ENCODE data around the gene PTCH2.
"Not testable (repeated sequence)": the region's sequence is repeated elsewhere in the genome, so short reads cannot be mapped to it uniquely, and the experiment has no call there.

PTCH2 gene

DNA sequence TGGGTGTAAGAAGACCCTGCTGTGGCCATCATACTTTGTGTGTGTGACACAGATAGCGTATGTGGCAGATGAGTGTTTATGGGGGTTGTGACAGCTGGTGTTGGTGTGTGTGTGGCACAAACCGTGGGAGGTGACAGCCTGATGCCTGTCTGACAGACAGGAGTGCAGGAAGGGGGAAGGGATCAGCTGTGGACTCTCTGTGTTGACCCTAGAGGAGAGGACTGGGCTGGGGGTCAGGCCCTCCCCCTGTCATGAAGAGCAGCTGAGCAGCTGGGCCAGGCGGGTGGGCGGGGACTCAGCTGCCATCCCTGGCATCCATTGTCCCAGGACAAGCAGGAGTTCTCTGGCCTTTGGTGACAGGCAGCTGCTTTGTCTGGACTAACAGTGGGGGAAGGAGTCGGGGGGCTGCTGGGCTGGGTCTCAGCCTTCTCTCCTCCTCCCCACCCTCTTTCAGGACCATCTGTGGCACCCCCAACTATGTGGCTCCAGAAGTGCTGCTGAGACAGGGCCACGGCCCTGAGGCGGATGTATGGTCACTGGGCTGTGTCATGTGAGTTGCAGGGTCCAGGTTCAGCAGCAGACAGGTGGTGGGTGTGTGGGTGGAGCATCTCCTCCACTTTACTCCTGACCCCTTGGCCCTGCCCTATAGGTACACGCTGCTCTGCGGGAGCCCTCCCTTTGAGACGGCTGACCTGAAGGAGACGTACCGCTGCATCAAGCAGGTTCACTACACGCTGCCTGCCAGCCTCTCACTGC, 40.6 kb downstream of the PTCH2 start:
- H3K36me3 ChIP-seq (ENCODE audit: control insufficient read depth, insufficient read depth, low read length), result peaks cover 16% of the 10 kb centered on the region
- H3K27me3 ChIP-seq (ENCODE audit: control insufficient read depth, insufficient read depth, low read length), result no peaks in the 10 kb centered on the region
- no peak overlapping the region for H3K27ac ChIP-seq (ENCODE audit: low read depth, low read length)
- H3K4me3 ChIP-seq (ENCODE audit: low read length), result peak overlapping the region; percentile 55
- H3K9ac ChIP-seq (ENCODE audit: low read length), result peak overlapping the region; percentile 47
- peaks cover 16% of the 10 kb centered on the region for H3K4me1 ChIP-seq (ENCODE audit: control insufficient read depth, insufficient read depth, low read length)

DNA sequence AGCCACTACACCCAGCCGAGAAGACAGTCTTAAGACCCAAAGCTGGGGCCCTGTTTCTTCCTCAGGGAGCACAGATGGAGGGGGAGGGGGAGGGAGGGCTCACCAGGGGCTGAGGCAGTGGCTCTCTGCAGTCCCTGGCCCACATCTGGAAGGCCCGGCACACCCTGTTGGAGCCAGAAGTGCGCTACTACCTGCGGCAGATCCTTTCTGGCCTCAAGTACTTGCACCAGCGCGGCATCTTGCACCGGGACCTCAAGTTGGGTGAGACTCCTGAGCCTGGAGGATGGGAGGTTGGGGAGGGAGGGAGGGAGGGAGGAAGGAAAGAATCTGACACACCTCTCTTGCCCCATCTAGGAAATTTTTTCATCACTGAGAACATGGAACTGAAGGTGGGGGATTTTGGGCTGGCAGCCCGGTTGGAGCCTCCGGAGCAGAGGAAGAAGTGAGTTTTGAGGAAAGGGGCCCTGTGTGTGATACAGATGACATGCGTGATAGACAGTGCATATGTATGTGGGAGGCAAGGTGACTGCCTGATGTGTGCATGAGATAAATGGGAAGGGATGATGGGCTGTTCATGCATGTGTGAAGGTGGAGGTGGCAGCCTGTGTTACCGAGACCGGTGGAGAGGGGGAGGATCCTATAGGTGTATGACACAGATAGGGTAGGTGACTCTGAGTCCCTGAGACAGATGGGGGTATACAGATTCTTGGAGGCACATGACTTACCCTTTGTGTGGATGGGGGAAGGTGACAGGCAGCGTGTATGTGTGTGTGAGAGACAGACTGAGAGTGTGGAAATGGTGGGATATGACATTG, 41.4 kb downstream of the PTCH2 start:
- peak overlapping the region; percentile 55 for H3K4me3 ChIP-seq (ENCODE audit: low read length)
- no peak overlapping the region for H3K27ac ChIP-seq (ENCODE audit: low read depth, low read length)
- peaks cover 8% of the 10 kb centered on the region for H3K4me1 ChIP-seq (ENCODE audit: control insufficient read depth, insufficient read depth, low read length)
- H3K27me3 ChIP-seq (ENCODE audit: control insufficient read depth, insufficient read depth, low read length), result no peaks in the 10 kb centered on the region
- H3K9ac ChIP-seq (ENCODE audit: low read length), result no peak overlapping the region
- H3K36me3 ChIP-seq (ENCODE audit: control insufficient read depth, insufficient read depth, low read length), result peaks cover 16% of the 10 kb centered on the region

DNA sequence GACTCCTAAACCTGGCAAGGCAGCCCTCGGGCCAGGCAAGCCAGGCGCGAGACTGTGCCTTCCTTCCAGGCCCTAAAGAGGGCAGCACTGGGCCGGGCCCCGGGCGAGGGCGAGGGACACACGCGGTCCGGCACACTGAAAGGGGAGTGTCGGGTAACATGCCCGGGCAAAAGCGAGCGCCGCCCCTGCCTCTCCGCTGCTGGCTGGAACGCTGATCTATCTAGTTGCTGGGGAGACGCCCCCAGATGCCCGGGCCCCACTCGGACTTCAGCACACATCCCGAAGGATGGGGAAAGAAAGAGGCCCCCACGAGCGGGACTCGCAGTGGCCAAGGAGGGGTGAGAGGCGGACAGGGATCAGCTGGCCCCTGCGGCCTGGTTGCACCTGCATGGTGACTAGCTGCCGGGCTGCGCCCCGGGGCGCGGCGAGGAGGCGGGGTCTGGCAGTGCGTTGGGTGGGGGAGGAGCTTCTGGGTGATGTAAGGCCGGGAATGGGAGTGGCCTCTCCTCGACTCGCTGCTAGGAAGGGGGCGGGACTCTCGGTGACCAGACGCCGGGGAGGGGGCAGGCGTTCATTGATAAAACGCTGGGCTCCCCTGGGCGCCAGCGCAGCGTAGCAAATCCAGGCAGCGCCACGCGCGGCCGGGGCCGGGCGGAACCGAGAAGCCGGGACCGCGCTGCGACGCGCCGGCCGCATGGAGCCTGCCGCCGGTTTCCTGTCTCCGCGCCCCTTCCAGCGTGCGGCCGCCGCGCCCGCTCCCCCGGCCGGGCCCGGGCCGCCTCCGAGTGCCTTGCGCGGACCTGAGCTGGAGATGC, 43.1 kb downstream of the PTCH2 start, which contains the start of gene PLK3:
Gene PLK3 (plus strand): TSS at position 608 of the 815 bp plus-strand sequence. CDS start 87 bp downstream, at position 695.
- Histone ChIP-seq H3K9ac (ENCODE audit: low read length) (peak within 1 kb of the TSS; percentile 11), H3K4me3 (ENCODE audit: low read length) (peak within 1 kb of the TSS; percentile 80), H3K27me3 (ENCODE audit: control insufficient read depth, insufficient read depth, low read length) (no peaks in the 10 kb centered on the region), H3K27ac (ENCODE audit: low read depth, low read length) (peak within 1 kb of the TSS; percentile 86), H3K36me3 (ENCODE audit: control insufficient read depth, insufficient read depth, low read length) (peaks cover 16% of the 10 kb centered on the region), H3K4me1 (ENCODE audit: control insufficient read depth, insufficient read depth, low read length) (peaks cover 6% of the 10 kb centered on the region)

DNA sequence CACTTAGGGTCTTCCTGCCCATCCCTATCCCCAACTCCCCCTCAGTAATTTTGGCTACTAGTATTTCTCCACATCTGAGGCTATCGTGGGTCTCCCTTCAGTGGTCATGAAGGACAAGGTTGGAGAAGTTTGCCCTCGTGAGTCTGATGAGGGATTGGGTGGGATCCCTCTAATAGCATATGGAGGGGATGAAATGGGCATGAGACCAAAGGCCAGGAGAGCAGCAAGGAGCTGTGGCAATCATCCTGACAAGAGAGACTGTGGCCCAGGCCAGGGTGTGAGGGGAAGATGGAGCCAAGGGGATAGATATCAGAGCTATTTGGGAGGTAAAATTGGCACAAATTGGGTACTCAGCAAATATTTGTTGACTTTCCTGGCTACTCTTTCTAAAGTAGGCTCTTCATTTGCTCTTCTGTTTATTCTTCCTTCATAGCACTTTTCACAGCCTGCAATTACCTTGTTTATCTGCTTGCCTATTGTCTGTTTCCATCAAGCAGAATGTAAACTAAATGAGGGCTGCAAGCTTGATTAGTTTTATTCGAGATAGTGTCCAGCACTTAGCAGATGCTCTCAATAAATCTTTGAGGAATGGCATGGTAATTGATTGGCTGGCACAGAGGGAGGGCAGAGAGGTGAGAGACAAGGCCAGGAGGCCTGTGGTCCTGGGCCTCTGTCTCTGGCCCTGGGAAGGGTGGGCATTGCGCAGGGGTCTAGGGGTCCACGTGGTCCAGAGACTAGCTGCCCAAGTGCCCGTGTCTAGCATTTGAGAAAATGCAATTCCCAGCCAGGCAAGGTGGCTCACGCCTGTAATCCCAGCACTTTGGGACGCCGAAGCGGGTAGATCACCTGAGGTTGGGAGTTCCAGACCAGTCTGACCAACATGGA, 44.3 kb downstream of the PTCH2 start:
- H3K27me3 ChIP-seq (ENCODE audit: control insufficient read depth, insufficient read depth, low read length), result no peaks in the 10 kb centered on the region
- H3K36me3 ChIP-seq (ENCODE audit: control insufficient read depth, insufficient read depth, low read length), result peaks cover 13% of the 10 kb centered on the region
- no peak overlapping the region for H3K27ac ChIP-seq (ENCODE audit: low read depth, low read length)
- H3K4me3 ChIP-seq (ENCODE audit: low read length), result no peak overlapping the region
- no peak overlapping the region for H3K9ac ChIP-seq (ENCODE audit: low read length)
- peaks cover 6% of the 10 kb centered on the region for H3K4me1 ChIP-seq (ENCODE audit: control insufficient read depth, insufficient read depth, low read length)

DNA sequence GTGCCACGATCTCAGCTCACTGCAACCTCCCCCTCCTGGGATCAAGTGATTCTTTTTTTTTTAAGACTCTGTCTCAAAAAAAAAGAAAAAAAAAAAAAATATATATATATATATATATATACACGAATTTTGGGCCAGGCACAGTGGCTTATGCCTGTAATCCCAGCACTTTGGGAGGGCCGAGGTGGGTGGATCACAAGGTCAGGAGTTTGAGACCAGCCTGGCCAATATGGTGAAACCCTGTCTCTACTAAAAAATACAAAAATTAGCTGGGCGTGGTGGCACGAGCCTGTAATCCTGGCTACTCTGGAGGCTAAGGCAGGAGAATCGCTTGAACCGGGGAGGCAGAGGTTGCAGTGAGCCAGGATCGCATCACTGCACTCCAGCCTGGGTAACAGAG, 45.2 kb downstream of the PTCH2 start:
- not testable (repeated sequence) for H3K4me3 ChIP-seq (ENCODE audit: low read length); H3K9ac ChIP-seq (ENCODE audit: low read length); H3K27me3 ChIP-seq (ENCODE audit: control insufficient read depth, insufficient read depth, low read length); H3K4me1 ChIP-seq (ENCODE audit: control insufficient read depth, insufficient read depth, low read length); H3K27ac ChIP-seq (ENCODE audit: low read depth, low read length); H3K36me3 ChIP-seq (ENCODE audit: control insufficient read depth, insufficient read depth, low read length)

DNA sequence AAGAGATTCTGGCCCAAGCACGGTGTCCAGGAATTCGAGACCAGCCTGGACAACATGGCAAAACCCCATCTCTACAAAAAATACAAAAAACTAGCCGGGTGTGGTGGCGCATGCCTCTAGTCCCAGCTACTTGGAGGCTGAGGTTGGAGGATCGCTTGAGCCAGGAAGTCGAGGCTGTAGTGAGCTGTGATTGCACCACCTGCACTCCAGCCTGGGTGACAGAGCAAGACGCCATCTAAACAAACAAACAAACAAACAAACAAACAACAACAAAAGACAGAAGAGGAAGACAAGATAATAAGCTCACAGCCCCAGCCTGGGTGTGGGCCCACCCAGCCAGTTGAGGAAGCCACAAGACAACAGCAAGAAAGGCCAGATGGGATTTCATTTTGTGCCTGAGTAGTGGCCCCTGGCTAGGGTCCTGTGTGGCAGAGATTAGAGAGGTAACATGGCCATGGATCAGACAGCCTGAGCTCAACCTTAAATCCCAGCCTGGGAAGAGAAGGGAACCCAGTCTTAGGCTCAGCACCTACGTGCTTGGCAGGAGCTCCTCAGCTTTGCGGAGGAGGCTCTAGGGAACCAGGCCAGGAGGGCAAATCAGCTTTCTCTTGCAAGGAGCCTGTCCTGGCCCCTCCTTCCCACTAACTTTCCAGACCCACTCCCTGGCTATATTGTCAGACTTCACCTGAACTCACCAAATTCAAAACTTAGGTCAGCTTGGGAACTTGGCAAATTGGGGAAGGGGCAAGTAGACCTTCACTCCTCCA, 50.1 kb downstream of the PTCH2 start:
- no peaks in the 10 kb centered on the region for H3K27me3 ChIP-seq (ENCODE audit: control insufficient read depth, insufficient read depth, low read length)
- no peak overlapping the region for H3K27ac ChIP-seq (ENCODE audit: low read depth, low read length)
- no peaks in the 10 kb centered on the region for H3K4me1 ChIP-seq (ENCODE audit: control insufficient read depth, insufficient read depth, low read length)
- no peak overlapping the region for H3K4me3 ChIP-seq (ENCODE audit: low read length)
- no peaks in the 10 kb centered on the region for H3K36me3 ChIP-seq (ENCODE audit: control insufficient read depth, insufficient read depth, low read length)
- no peak overlapping the region for H3K9ac ChIP-seq (ENCODE audit: low read length)

DNA sequence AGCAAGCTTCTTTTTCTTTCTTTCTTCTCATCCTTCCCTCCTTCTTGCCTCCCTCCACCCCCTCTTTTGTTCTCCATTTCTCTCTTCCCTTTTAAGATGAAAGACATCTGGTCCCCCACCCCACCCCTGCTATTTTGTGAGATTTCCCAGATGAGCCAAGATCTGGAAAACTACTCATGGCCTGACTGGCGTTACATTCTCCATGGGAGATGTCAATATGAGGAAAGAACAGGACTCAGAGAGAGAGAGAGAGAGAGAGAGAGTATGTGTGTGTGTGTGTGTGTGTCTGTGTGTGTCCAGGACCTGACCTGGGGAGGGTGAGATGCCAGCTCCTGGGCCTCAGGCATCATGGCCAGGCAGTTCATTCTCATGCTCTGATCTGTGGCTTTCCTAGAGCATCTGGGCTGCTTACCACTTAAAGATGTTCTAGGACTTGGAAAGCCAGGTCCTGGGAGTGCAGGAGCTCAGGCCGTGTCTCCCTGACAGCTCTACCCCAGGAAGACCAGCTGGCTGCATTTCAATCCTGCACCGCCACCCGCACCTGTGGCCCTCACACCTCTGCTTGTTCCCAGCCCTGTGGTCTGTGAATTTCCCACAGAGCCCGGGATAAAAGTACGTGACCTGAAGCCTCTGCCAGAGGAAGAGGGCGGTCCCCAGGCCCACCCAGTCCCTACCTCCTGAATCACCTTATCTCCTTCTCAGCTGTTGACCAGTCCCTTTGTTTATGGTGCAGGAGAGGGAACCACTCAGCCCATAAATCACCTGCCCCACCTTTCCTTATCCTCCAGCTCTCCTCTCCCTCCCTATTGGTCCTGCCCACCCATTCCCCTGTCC, 51.9 kb downstream of the PTCH2 start:
- Histone ChIP-seq H3K4me1 (ENCODE audit: control insufficient read depth, insufficient read depth, low read length) (no peaks in the 10 kb centered on the region), H3K36me3 (ENCODE audit: control insufficient read depth, insufficient read depth, low read length) (no peaks in the 10 kb centered on the region), H3K4me3 (ENCODE audit: low read length) (no peak overlapping the region), H3K9ac (ENCODE audit: low read length) (no peak overlapping the region), H3K27me3 (ENCODE audit: control insufficient read depth, insufficient read depth, low read length) (no peaks in the 10 kb centered on the region), H3K27ac (ENCODE audit: low read depth, low read length) (no peak overlapping the region)

DNA sequence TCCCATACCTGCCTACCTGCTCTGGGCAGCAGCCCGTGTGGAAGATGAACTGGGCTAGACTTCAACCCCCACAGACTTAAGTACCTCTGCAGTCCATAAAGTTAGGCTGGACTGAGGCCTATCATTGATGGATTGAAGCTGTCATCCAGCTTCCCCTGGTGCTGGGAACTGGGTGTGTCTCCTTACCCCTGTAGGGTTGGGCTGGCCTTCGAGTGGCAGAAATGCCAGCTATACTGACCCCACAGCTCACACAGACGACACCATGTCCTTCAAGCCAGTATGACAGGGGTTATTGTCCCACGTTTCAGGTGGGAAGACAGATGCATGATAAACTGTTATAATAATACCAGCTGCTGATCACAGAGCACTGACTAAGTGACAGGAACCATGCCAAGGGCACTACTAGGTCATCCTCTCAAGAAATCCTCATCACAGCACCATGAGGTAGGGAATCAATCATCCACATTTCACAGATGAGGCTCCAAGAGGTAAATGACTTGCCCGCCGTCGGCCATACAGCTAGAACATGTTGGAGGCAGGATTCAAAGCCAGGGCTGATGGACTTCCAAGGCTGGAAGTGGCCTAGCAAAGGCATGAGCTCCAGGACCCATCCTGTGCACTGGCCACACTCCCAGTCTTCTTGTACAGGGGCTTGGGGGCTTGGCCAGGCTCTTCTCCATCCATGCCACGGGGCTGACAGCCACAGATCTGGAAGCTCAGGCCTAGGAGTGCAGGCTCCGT, 54.8 kb downstream of the PTCH2 start, which contains the start of gene BEST4:
Gene BEST4 (minus strand): TSS at position 51 of the 741 bp plus-strand sequence. CDS start 465 bp downstream, outside the sequence.
- Histone ChIP-seq H3K4me3 (ENCODE audit: low read length) (no peak within 1 kb of the TSS), H3K4me1 (ENCODE audit: control insufficient read depth, insufficient read depth, low read length) (peaks cover 10% of the 10 kb centered on the region), H3K36me3 (ENCODE audit: control insufficient read depth, insufficient read depth, low read length) (no peaks in the 10 kb centered on the region), H3K27ac (ENCODE audit: low read depth, low read length) (no peak within 1 kb of the TSS), H3K27me3 (ENCODE audit: control insufficient read depth, insufficient read depth, low read length) (no peaks in the 10 kb centered on the region), H3K9ac (ENCODE audit: low read length) (no peak within 1 kb of the TSS)

DNA sequence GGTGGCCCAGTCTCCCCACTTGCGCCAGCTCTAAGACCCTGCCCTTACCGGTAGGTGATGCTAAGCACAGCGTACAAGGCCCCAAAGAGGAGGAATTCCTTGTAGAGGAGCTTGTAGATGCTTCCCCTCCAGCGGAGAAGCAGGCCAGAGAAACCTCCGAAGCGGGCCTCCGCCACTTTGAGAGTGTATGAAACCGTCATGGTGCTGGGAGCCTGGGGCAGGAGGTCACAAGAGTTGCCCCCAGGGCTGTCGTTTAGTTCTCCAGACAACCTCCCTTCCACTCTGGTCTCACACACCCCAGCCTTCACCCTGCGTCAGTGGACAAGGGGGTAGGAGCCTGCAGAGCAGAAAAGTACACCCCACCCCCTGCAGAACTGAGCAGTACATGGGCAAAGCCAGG, 55.5 kb downstream of the PTCH2 start:
- no peaks in the 10 kb centered on the region for H3K36me3 ChIP-seq (ENCODE audit: control insufficient read depth, insufficient read depth, low read length)
- no peak overlapping the region for H3K27ac ChIP-seq (ENCODE audit: low read depth, low read length)
- no peak overlapping the region for H3K4me3 ChIP-seq (ENCODE audit: low read length)
- no peak overlapping the region for H3K9ac ChIP-seq (ENCODE audit: low read length)
- H3K4me1 ChIP-seq (ENCODE audit: control insufficient read depth, insufficient read depth, low read length), result peaks cover 10% of the 10 kb centered on the region
- no peaks in the 10 kb centered on the region for H3K27me3 ChIP-seq (ENCODE audit: control insufficient read depth, insufficient read depth, low read length)

DNA sequence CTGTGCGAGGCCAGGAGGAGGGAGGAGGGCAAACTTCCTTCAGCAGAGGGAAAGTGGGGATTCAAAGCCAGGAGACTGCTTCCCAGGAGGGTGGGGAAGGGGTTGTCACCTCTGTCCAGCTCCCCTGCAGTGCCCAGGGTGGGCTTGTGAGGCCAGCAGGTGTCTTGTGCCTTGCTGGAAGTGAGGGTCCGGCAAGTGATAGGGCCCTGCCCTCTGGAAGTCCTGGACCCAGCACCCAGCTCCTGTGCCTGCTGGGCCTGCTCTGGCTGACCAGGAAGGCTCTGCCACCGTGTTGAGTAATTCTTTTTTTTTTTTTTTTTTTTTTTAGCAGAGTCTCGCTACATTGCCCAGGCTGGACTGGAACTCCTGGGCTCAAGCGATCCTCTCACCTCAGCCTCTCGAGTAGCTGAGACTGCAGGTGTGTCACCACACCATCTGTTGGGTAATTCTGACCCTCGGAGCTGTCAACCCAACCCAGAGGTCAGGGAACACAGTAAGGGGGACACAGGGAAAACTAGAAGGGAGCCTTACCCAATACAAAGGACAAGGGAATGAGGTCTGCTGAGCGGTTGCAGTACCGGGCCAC, 56.1 kb downstream of the PTCH2 start:
- peaks cover 10% of the 10 kb centered on the region for H3K4me1 ChIP-seq (ENCODE audit: control insufficient read depth, insufficient read depth, low read length)
- no peaks in the 10 kb centered on the region for H3K36me3 ChIP-seq (ENCODE audit: control insufficient read depth, insufficient read depth, low read length)
- no peaks in the 10 kb centered on the region for H3K27me3 ChIP-seq (ENCODE audit: control insufficient read depth, insufficient read depth, low read length)
- peak overlapping the region; percentile 75 for H3K4me3 ChIP-seq (ENCODE audit: low read length)
- H3K9ac ChIP-seq (ENCODE audit: low read length), result peak overlapping the region; percentile 17
- H3K27ac ChIP-seq (ENCODE audit: low read depth, low read length), result peak overlapping the region; percentile 32

All from rectal smooth muscle tissue (tissue), 1 donor.